Measurements from ENCODE around the gene TRIM2.

TRIM2 gene

GRCh38 chr4:153223930-153224329 is 19.7 kb downstream of the TRIM2 start:
- DNase-seq: no peak

GRCh38 chr4:153224474-153224873 is 20.2 kb downstream of the TRIM2 start:
- DNase-seq: no peak

GRCh38 chr4:153227469-153228075 is 23.3 kb downstream of the TRIM2 start:
- DNase-seq: no peak

GRCh38 chr4:153228512-153229140 is 24.4 kb downstream of the TRIM2 start:
- no peak for DNase-seq

- no peak for DNase-seq
Measured at GRCh38 chr4:153229545-153229944, 25.3 kb downstream of the TRIM2 start.

- no peak for DNase-seq
Measured at GRCh38 chr4:153232768-153233167, 28.5 kb downstream of the TRIM2 start.

GRCh38 chr4:153233761-153234371 is 29.6 kb downstream of the TRIM2 start:
- no peak for DNase-seq

GRCh38 chr4:153234885-153235284 is 30.6 kb downstream of the TRIM2 start:
- no peak for DNase-seq

- no peak for DNase-seq
Measured at GRCh38 chr4:153238135-153238919, 34.1 kb downstream of the TRIM2 start.

GRCh38 chr4:153239409-153239808 is 35.2 kb downstream of the TRIM2 start:
- DNase-seq: no peak

- no peak for DNase-seq
Measured at GRCh38 chr4:153241295-153241694, 37.1 kb downstream of the TRIM2 start.

- no peak for DNase-seq
Measured at GRCh38 chr4:153241970-153242838, 38.0 kb downstream of the TRIM2 start.

- no peak for DNase-seq
Measured at GRCh38 chr4:153242839-153243324, 38.6 kb downstream of the TRIM2 start.

GRCh38 chr4:153243468-153243867 is 39.2 kb downstream of the TRIM2 start:
- DNase-seq: no peak

- DNase-seq: no peak
Measured at GRCh38 chr4:153244969-153245368, 40.7 kb downstream of the TRIM2 start.

- DNase-seq: no peak
Measured at GRCh38 chr4:153245775-153246174, 41.5 kb downstream of the TRIM2 start.

- no peak for DNase-seq
Measured at GRCh38 chr4:153246446-153247115, 42.3 kb downstream of the TRIM2 start.

- no peak for DNase-seq
Measured at GRCh38 chr4:153247116-153247490, 42.9 kb downstream of the TRIM2 start.

- no peak for DNase-seq
Measured at GRCh38 chr4:153248641-153249198, 44.5 kb downstream of the TRIM2 start.

- DNase-seq: peak; percentile 84 to 85
Measured at GRCh38 chr4:153249199-153250041, 45.2 kb downstream of the TRIM2 start.

GRCh38 chr4:153252122-153252521 is 47.9 kb downstream of the TRIM2 start:
- no peak for DNase-seq
